NCI-H146 treated with DMSO at 0.1 percent for 48 hours (cell line): ENCODE measurements around the gene HSF4.
"Not testable (repeated sequence)": the region's sequence is repeated elsewhere in the genome, so short reads cannot be mapped to it uniquely, and the experiment has no call there.

Experiments
- DNase-seq: peaks from one replicate; lab custom pipeline; 2025; ENCODE audit not compliant: unreplicated experiment; lab: John Stamatoyannopoulos, UW

The HSF4 gene

DNA sequence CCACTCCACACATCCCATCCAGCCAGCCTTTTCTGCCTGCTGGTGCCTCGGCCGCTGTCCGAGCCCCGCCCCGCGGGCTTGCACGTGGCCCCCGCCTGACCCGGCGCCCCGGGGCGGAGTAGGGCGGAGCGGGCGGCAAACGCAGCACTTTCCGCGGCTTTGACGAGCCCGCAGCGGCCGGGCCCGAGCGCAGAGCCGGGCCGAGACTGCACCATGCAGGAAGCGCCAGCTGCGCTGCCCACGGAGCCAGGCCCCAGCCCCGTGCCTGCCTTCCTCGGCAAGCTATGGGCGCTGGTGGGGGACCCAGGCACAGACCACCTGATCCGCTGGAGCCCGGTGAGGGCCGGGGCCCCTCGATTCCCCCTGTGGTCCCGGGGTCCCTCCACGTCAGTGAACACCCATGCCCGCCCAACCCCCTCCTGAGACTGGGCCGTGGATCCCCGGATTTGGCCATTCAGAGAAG lies at the start of gene HSF4:
Gene HSF4, plus strand, starts transcription at position 147 of the 463 bp plus-strand sequence. Its CDS starts 67 bp downstream, at position 214.
- no peak for DNase-seq

DNA sequence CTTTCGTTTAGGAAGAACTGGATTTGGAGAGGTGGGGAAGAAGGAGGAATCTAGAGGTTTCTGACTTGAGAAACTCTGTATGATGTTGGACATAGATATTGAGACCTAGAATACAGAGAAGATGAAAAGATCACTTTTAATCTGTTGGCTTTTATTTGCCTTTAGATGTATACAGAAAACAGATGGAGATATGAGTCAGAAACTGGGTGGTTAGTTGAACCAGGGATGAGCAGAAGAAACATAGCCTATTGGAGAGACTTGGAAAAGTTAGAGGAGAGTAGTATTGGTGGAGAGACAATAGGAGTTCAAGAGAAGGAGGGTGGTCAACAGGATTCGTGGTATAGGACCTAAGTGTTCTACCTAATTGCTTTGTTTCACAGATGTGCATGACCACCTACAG lies 49.8 kb upstream of the HSF4 start:
- no peak for DNase-seq

GRCh38 chr16:67115639-67116038 lies 48.9 kb upstream of the HSF4 start:
- no peak for DNase-seq

- DNase-seq: no peak
Measured at GRCh38 chr16:67116388-67117311, 47.9 kb upstream of the HSF4 start.

- DNase-seq: no peak
Measured at GRCh38 chr16:67117716-67118115, 46.8 kb upstream of the HSF4 start.

DNA sequence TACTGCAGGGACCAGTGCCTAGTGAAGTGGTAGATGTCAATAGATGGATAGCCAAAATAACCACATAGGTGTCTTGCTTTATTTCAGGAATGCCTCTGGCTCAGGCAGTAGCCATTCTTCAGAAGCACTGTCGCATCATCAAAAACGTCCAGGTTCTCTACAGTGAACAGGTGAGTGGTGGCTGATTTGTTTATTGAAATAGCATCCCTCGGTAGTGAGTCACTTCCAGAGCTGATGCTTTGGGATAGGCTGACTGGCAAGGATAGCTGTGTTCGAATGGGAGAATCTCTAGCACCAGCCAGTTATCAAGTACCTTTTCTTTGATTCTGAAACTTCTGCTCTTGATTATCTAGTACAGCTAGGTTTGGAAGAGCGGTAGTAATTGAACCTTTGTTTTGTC lies 44.5 kb upstream of the HSF4 start:
- no peak for DNase-seq

GRCh38 chr16:67122799-67123198 lies 41.7 kb upstream of the HSF4 start:
- not testable (repeated sequence) for DNase-seq

DNA sequence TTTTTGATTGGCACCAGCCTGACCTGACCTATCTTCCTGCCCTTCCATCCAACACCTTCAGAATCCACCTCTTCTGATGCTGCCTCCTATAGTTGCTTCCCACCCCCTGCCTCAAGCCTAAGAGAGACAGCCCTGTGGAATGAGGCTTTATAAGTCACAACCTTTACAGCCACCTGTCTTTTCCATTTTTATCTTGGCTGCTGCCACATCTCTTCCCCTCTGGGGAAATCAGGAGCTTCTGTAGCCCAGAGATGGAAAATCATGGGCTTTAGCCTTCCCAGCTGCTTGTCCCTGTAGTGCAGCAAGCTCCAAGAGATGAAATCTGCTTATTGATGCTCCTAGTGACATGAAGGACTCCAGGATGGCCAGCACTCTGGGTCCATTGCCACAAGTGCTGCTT lies 36.1 kb upstream of the HSF4 start:
- no peak for DNase-seq

GRCh38 chr16:67128887-67129286 lies 35.7 kb upstream of the HSF4 start:
- DNase-seq: no peak

DNA sequence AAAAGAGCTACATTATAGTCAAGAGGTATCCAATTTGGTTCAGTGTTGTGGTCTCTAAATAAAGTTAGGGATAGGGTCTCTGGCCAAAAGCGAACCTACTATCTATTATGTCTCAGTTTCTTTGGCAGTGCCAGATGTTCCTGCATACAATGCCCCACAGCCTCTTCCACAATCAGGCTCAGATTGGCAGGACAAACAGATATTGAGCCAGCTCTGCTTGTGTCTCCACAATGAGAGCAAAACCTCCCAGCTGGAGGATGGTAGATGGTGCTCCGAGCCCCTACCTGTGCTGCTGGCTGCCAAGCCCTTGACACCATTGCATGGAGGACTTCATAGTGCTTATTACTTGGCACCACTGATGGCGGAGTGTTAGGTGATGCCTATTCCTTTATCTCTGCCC lies 35.1 kb upstream of the HSF4 start:
- DNase-seq: no peak

DNA sequence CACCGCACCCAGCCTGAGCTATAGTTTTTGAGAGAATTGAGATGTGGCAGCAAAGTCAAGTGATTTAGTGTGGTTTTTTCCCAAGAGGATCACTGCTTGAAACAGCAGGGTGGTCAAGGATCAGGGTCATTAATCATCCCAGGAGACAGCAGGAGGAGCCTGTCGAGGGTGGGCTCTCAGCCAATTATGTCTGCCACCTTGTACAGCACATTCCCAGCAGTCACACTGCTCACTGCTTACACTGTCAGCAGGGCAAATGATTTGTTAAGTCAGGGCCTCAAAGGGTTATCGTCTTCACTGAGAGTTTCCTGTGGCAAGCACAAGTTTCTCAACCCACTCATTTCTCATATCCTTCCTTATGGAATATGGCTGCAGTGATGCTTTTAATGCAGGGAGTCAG lies 26.9 kb upstream of the HSF4 start:
- DNase-seq: no peak

GRCh38 chr16:67141391-67141790 lies 23.2 kb upstream of the HSF4 start:
- no peak for DNase-seq

DNA sequence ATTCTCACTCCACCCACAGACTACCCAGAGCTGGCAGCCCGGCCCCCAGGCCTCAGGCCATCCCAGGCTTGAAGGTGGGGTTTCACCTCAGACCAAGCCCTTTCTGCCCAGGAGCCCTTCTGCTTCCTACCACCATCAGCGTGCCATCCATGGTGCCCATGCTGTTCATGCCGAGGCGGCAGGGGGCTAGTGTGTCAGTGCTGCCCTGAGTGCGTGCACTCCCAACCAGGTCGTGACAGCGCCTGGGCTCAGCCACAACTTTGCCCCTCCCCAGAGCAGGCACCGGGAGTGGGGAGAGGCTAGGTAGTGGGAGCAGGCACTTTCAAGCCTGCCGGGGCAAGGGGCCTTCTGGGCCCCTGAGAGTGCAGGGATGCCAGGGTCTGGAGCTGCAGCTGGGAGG lies 22.2 kb upstream of the HSF4 start:
- DNase-seq: no peak

DNA sequence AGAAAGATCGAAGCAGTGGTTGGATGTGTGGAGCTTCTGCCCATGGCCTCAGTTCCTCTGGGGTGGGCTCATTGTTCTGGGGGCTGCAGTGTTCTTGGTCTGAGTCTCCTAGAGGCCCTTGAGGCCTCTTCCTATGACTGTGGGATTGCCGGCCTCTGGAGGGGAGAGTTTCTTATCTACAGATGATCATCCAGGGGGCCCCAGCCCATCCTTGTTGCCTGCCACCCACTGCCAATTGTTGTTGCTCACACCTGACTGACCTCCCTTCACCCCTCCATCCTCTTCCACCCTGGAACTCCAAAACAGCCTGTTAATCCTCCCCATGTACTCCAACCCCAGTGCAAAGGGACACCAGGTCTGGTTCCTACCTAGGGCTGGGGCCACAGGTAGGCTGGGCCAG lies 19.6 kb upstream of the HSF4 start:
- no peak for DNase-seq

DNA sequence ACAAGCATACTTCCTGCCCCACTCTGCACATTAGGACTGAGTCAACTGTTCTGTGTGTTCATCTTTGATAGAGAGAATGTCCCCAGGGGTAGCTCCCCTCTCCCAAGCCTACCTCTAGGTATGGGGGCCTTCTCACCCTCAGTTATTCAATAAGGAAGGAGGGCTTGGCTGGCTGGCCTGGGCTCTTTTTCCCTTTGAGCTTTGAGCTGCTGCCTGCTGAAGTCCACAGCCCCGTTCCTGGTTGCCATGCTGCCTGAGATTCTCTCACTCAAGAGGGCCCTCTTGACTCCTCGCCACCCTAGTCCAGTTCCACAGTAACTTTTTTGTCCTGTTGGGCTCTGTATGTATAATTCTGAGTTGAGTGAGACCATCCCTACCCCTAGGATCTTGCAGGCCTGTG lies 18.8 kb upstream of the HSF4 start:
- no peak for DNase-seq

DNA sequence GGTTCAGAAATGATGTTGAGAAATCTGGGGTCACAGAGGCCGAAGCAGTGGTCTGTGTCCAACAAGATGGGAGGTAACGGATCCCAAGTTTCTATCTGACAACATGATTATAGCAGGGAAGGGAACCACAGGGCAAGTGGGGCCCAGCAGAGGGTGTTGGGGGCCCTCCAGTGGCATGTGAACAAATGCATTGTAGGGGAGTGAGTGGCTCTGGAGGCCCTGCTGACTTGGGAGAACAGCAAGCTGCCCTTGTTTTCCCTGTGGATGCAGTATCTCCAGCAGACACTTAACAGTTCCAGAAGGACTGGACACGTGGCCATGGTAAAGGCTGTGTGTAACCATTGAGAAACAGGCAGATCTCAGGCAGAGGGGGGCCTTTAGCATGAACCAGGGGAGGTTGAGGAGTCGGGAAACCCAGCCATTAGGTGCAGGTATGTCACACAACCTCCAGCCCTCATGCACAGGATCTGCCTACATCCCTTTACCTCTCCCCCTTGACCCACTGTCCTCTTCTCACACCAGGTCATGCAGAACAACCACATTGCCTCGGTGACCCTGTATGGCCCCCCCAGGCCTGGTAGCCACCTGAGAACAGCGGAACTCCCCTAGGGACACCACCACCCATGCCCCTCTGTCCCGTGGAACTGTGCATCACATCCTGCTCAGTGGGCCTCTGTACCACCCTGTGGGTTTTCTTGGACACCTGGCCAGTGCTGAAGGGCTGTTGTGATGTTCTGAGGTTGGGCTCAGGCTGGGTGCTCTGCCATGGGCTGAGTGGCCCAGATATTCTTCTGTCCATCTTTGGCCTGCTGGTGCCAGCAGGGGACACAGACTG lies 17.8 kb upstream of the HSF4 start:
- DNase-seq: no peak

GRCh38 chr16:67147437-67148140 lies 17.0 kb upstream of the HSF4 start:
- DNase-seq: no peak

GRCh38 chr16:67148221-67148620 lies 16.3 kb upstream of the HSF4 start:
- DNase-seq: no peak

DNA sequence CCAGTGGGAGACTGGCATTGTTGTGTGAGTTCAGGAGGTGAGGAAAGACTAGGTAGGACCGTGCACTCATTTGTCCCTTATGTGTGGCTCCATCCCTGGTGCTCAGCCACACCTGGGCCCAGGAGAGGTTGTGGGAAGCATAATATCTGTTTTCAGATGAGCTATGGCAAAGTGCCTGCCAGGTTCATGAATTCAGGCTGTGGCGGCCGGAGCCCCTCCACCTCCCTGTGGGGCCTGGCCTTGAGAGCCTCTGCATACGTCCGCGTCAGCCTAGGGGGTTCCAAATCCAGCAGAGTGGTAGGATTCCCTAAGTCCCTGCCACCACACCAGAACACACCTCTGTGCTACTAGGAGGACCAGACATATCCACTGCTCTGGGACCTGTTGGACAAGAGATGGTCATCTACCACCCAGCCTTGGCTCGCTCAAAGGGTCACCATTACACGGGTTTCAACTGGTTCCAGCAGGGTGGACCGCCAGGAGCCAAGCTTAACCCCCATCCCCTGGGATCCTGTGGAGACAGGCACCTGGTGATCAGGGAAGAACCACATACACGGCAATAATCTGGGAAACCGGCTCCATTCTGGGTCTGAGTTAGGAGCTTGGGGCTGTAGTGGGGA lies 15.8 kb upstream of the HSF4 start:
- DNase-seq: no peak

- no peak for DNase-seq
Measured at GRCh38 chr16:67149276-67150046, 15.1 kb upstream of the HSF4 start.
